Thyroid gland (tissue), 4 donors: ENCODE data around the gene OTOG.

Experiments
- POLR2A ChIP-seq, 2 donors: fragments of 450-650 bp; IDR thresholded peaks; one replicate each; pipeline ENCODE4 v1.6.1; 2017; ENCODE audit warnings: antibody characterized with exemption in 2 of 2, mild to moderate bottlenecking in 2 of 2, moderate library complexity in 1 of 2
- TF ChIP-seq, protein P1 (sequence below), 6 experiments: fragments of 200-600 bp in 3 of 6; fragments of 450-650 bp in 3 of 6; sonication (generic) in 3 of 6; IDR thresholded peaks; one replicate each; pipeline ENCODE4 v1.5.1; 2016 to 2019; ENCODE audit warnings: antibody characterized with exemption in 6 of 6, mild to moderate bottlenecking in 2 of 6, inconsistent platforms in 1 of 6, moderate library complexity in 1 of 6

DNA sequence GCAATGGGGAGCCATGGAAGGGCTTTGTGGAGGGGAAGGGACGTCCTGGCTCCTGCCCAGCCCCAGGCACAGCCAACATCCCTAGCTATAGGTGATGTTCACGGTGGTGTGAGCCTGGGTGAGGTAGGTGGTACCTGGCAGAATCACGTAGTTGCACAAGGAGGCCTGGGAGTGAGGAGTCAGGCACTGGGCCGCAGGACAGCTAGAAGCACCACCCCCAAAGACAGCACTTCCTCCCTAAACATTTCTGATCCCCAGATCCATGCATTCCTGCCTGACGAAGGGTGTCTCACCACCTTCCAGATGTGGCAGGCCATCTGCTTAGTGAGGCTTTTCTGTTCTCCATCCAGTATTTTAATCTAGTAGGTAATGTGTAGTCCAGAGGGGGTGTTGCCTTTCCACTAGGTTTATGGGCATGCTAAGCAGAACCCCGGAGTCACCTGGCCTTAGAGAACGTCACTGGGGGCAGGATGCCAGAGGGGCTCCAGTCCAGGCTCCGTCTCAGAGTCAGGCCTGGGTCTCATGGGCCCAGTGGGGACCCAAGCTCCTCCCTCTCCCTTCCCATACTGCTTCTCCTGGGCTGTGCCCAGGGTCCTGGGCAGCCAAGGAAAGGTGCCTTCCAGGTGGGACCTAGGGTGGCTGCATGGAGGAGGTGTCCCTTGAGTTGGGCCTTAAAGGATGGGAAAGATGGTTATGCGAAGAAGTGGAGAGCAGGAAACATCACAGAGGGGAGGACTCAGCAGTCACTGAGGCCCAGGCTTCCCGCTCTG lies 56.2 kb downstream of the OTOG start:
- TF ChIP-seq, protein P1, sequence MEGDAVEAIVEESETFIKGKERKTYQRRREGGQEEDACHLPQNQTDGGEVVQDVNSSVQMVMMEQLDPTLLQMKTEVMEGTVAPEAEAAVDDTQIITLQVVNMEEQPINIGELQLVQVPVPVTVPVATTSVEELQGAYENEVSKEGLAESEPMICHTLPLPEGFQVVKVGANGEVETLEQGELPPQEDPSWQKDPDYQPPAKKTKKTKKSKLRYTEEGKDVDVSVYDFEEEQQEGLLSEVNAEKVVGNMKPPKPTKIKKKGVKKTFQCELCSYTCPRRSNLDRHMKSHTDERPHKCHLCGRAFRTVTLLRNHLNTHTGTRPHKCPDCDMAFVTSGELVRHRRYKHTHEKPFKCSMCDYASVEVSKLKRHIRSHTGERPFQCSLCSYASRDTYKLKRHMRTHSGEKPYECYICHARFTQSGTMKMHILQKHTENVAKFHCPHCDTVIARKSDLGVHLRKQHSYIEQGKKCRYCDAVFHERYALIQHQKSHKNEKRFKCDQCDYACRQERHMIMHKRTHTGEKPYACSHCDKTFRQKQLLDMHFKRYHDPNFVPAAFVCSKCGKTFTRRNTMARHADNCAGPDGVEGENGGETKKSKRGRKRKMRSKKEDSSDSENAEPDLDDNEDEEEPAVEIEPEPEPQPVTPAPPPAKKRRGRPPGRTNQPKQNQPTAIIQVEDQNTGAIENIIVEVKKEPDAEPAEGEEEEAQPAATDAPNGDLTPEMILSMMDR (IDR thresholded peaks at IDR 0.05), result no peak
- TF ChIP-seq POLR2A (IDR thresholded peaks at IDR 0.05), result no peak
